IPS-NIHi7 (cell line): Measurements from ENCODE around the gene TNRC18.
A peak's percentile ranks its signal among the peaks of the same experiment; 100 is the strongest.
"Not testable (repeated sequence)": the region's sequence is repeated elsewhere in the genome, so short reads cannot be mapped to it uniquely, and the experiment has no call there.

Source experiments
- DNase-seq: peaks from one replicate; pipeline ENCODE4 v3.0.0; 2012; ENCODE audit warnings: mixed read lengths; ENCODE audit errors: extremely low spot score

Gene TNRC18

DNA sequence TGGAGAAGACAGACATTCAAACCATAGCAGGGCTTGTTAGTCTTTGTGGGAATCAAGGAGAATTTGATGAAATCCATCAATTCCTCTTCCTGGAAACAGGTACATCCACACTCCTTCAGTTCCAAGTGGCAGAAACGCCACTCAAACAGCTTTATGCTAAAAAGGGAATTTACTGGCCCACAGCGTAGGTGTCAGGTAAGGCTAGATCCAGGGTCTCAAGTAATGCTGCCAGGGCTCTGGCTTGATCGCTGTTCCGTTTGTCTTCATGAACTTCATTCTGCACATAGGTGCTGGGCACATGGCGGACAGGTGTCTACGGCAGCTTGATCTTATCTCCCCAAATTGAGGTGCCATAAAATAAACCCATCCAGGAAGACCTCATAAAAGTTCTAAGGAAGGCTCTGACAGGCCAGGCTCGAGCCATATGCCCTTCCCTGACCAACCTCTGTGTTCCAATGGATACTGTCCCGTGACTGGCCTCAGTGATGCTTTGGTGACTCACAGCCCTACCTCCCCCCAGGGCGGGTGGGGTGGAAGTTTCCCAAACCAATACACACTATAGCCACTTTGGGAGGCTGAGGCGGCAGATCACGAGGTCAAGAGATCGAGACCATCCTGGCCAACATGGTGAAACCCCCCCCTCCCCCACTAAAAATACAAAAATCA is 153.5 kb downstream of the TNRC18 start:
- not testable (repeated sequence) for DNase-seq

DNA sequence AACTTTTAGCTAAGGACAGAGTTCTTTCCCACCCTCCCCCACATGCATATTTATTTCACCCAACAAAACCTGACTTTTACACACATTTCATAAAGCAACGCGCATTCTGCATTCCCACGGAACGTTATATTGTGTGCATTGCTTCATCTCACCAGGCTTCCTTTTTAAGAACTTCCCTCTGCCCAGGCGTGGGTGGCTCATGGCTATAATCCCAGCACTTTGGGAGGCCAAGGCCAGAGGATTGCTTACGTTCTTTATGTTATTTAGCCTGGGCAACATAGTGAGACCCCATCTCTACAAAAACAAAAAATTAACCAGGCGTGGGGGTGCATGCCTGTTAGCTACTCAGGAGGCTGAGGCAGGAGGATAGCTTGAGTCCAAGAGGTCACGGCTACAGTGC is 155.8 kb downstream of the TNRC18 start:
- DNase-seq, result not testable (repeated sequence)

DNA sequence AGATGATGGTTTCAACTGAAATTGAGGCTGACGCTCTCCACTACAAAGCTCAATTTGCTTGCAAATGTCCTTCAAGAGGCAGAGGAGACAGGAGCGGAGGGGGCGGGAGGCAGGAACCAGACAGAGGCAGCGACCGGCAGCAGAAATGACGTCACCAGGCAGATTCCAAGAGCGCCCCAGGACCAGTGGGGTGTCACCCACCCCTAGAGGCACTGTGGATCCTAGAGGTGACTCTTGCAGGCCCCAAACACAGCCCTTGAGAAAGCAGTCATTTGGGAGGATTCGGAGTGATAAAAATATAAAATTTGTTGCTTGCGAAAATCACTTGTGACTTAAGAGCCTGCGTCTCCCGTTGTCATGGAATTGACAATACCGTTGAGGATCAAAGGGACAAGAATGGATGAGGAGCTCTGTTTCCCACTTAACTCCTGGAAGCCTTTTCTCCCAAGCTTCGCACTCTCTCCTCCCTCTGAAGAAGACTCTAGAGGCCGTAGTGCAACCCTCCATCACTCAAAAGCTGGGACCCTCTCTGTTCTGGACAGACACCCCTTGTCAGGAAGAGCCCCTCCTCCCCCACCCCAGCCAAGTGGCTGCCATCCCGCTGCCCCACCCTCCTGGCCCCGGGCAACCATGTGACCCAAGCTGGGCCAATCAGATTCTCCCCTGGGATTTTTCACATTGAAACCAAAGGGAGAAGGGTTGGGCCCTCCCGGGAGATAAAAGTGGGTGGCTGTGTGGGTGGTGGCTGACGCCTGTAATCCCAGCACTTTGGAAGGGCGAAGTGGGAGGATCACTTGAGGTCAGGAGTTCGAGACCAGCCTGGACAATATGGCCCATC is 157.2 kb downstream of the TNRC18 start:
- DNase-seq, result peak; percentile 56

DNA sequence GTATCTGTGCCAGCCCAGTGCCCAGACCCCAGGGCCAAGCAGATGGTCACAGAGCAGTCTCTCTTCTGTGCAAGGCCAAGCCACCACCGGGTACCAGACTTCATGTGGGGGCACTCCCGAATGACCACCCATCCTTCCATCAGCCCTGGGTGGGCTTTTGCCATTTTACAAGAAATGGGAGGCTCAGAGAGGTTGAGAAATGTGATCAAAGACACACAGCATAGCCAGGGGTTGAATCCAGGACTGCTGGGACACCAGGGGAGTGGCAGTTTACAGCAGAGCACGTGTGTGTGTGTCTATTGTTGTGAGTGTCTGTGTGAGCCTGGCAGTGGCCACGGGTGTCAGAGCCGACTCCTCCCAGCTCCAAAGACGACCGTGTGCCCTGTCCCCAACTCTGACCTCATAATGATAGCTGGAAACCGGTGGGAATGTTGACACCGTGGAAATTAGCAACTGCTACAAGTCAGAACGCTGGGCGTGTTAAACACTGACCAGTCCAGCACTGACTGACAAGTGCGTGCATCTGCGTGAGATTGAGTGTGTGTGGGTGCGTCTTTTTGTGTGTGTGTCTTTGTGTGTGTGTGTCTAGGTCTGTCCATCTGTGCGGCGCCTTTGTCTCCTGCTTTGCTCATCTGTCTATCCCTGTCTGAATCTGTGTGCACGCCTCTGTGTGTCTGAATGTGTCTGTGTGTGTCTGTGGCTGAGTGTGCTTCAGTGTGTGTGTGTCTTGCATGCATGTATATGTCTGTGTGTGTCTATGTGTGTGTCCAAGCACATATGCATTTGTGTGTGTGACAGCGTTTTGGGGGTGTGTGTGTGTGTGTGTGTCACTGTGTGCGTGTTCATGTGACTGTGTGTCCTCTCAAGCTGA is 158.1 kb downstream of the TNRC18 start:
- no peak for DNase-seq

DNA sequence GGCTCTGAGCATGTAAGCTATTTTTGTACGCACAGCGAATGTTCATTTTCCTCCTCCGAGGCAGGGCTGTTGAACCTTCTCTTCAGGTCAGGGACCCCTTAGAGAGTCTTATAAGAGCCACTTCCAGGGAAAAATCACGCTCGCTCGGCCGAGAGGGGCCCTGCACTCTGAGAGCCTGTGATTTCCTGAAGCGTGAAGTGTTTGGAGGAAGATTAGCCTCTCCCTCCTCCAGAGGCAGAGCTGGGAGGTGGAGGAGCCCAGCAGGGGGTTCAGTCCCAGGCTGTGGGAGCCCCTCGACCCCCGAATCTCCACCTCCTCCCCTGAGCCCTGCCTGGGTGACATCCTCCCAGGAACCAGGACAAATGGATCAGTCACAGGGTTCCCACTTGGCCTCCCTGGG is 160.6 kb downstream of the TNRC18 start:
- DNase-seq, result not testable (repeated sequence)

DNA sequence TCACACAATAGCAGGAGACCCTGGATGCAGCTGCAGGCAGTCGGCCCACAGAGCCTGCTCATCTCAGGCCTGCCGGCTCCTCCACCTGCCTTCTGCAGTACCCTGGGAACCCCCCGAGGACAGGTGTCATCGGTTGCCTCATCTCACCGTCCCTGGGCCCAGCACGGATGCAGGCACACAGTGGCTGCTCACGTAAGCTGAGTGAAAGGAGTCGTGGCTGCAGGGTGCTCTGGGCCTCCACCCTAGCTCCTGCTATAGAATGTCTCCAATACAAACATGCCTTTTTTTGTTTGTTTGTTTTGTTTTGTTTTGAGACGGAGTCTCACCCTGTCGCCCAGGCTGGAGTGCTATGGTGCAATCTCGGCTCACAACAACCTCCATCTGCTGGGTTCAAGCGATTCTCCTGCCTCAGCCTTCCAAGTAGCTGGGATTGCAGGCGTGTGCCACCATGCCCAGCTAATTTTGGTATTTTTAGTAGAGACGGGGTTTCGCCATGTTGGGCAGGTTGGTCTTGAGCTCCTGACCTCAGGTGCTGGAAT is 163.0 kb downstream of the TNRC18 start:
- not testable (repeated sequence) for DNase-seq
